ENCODE results near the gene PAF1. TPM values are rescaled to one million over a fixed set of nuclear protein-coding genes. Genes with fewer than 3 reads are reported as not detected.

Gene PAF1
- total RNA-seq, 2 donors from 2014 or later, result 34.8 to 54.3 TPM

Small RNA genes lying within 50 kb of the gene (microRNA-seq; reads per million reads assigned to microRNA genes)
- gene MIR4530 (ENCODE audit: borderline number of aligned reads in 2 of 2, borderline replicate concordance in 1 of 2), result 0 to 0.71 reads per million in 2 donors

Other genes with a start within 250 kb of the PAF1 start
- gene NCCRP1, start 194.1 kb downstream of the PAF1 start, total RNA-seq, result not detected
- gene SYCN, start 186.8 kb downstream of the PAF1 start, total RNA-seq, result not detected
- gene IFNL3, start 146.1 kb downstream of the PAF1 start, total RNA-seq, result not detected
- not detected for gene IFNL4, start 142.2 kb downstream of the PAF1 start, total RNA-seq
- not detected for gene IFNL2, start 122.7 kb downstream of the PAF1 start, total RNA-seq
- gene IFNL1, start 94.7 kb downstream of the PAF1 start, total RNA-seq, result not detected
- 1 to 10 TPM in 1 of 2 donors, under 1 TPM in 1; 0.67 to 1.1 TPM for gene LRFN1, start 70.2 kb downstream of the PAF1 start, total RNA-seq
- gene GMFG, start 55.1 kb downstream of the PAF1 start, total RNA-seq, result 1 to 10 TPM; 5.3 to 9.7 TPM
- 10 to 100 TPM; 48.5 to 97.6 TPM for gene SAMD4B, start 48.7 kb downstream of the PAF1 start, total RNA-seq
- gene MED29, start 272 bp upstream of the PAF1 start, total RNA-seq, result 10 to 100 TPM; 29.9 to 32.3 TPM
- gene ZFP36, start 15.7 kb upstream of the PAF1 start, total RNA-seq, result 100 to 1,000 TPM; 107 to 202 TPM
- 10 to 100 TPM in 1 of 2 donors, 1 to 10 TPM in 1; 7.5 to 12.0 TPM for gene PLEKHG2, start 21.6 kb upstream of the PAF1 start, total RNA-seq
- 1,000 to 10,000 TPM; 1,032 to 1,330 TPM for gene RPS16, start 44.8 kb upstream of the PAF1 start, total RNA-seq
- gene SUPT5H, start 54.5 kb upstream of the PAF1 start, total RNA-seq, result 10 to 100 TPM; 81.7 to 95.1 TPM
- gene TIMM50, start 89.7 kb upstream of the PAF1 start, total RNA-seq, result 10 to 100 TPM; 60.0 to 80.9 TPM
- gene DLL3, start 107.8 kb upstream of the PAF1 start, total RNA-seq, result not detected
- gene SELENOV, start 124.0 kb upstream of the PAF1 start, total RNA-seq, result not detected
- gene EID2B, start 141.7 kb upstream of the PAF1 start, total RNA-seq, result 1 to 10 TPM; 2.1 to 2.3 TPM
- 10 to 100 TPM in 1 of 2 donors, 1 to 10 TPM in 1; 6.7 to 11.1 TPM for gene EID2, start 149.1 kb upstream of the PAF1 start, total RNA-seq
- not detected for gene LGALS13, start 211.4 kb upstream of the PAF1 start, total RNA-seq

Measured in right atrium auricular region (tissue), 2 donors.